Mesothelial cell of epicardium (in vitro differentiated cells): ENCODE measurements around the gene HPSE2. TPM values are rescaled to one million over a fixed set of nuclear protein-coding genes. Genes with fewer than 3 reads are reported as not detected.

Experiments
- DNase-seq, 2 experiments: peaks; one replicate each; pipeline ENCODE4 v3.0.0; 2021; ENCODE audit warnings: low spot score in 2 of 2; ENCODE audit not compliant: unreplicated experiment in 2 of 2
- H3K27ac Mint-ChIP-seq: 2 replicates; pipeline ENCODE4 v1.8.0; 2021; ENCODE audit warnings: mixed read lengths
- H3K27me3 Mint-ChIP-seq: 2 replicates; pipeline ENCODE4 v1.8.0; 2021; ENCODE audit warnings: low read depth, mixed read lengths
- H3K36me3 Mint-ChIP-seq: 2 replicates; pipeline ENCODE4 v1.8.0; 2021; ENCODE audit warnings: mixed read lengths
- H3K4me1 Mint-ChIP-seq: 2 replicates; pipeline ENCODE4 v1.8.0; 2021; ENCODE audit warnings: mixed read lengths
- H3K4me3 Mint-ChIP-seq: 2 replicates; pipeline ENCODE4 v1.8.0; 2021; ENCODE audit warnings: mild to moderate bottlenecking, moderate library complexity, mixed read lengths
- H3K9me3 Mint-ChIP-seq: 2 replicates; pipeline ENCODE4 v1.8.0; 2021; ENCODE audit warnings: mixed read lengths
- total RNA-seq: library from RNA; stranded (reverse); gene quantifications from 3 replicates; pipeline ENCODE4 v1.2.1, GENCODE V29; 2021
- TF ChIP-seq, protein P1 (sequence below): fragments of 200-600 bp; sonication (generic); IDR thresholded peaks from one replicate; pipeline ENCODE4 v1.5.0; 2021; ENCODE audit warnings: antibody characterized with exemption; ENCODE audit not compliant: unreplicated experiment

The HPSE2 gene
- total RNA-seq, 1 donor from 2014 or later = 2.3 TPM

DNA sequence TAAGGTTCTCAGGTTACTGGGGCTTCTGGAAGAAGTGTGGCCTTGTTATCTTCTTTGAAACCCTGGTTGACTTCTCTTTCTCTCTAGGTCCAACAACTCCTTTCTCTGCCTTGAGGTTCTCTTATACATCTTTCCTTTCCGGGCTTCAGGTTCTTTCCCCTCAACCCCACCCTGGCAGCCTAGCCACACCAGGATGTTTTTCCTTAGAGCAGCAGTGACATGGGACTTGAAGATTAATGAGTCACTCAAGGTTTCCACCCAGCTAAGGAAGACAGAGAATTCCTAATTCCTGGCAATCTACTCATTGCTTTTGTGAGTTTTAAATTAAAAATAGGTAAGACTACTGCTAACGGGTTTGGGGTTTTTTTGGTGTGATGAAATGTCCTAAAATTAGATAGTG lies 667.1 kb downstream of the HPSE2 start:
- no peak overlapping the region for H3K4me3 Mint-ChIP-seq
- H3K36me3 Mint-ChIP-seq = no peaks in the 10 kb centered on the region
- peaks cover 10% of the 10 kb centered on the region for H3K4me1 Mint-ChIP-seq
- H3K27me3 Mint-ChIP-seq = no peaks in the 10 kb centered on the region
- H3K9me3 Mint-ChIP-seq = no peaks in the 10 kb centered on the region
- TF ChIP-seq, protein P1, sequence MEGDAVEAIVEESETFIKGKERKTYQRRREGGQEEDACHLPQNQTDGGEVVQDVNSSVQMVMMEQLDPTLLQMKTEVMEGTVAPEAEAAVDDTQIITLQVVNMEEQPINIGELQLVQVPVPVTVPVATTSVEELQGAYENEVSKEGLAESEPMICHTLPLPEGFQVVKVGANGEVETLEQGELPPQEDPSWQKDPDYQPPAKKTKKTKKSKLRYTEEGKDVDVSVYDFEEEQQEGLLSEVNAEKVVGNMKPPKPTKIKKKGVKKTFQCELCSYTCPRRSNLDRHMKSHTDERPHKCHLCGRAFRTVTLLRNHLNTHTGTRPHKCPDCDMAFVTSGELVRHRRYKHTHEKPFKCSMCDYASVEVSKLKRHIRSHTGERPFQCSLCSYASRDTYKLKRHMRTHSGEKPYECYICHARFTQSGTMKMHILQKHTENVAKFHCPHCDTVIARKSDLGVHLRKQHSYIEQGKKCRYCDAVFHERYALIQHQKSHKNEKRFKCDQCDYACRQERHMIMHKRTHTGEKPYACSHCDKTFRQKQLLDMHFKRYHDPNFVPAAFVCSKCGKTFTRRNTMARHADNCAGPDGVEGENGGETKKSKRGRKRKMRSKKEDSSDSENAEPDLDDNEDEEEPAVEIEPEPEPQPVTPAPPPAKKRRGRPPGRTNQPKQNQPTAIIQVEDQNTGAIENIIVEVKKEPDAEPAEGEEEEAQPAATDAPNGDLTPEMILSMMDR = no peak
- no peak for DNase-seq
- H3K27ac Mint-ChIP-seq = no peak overlapping the region

DNA sequence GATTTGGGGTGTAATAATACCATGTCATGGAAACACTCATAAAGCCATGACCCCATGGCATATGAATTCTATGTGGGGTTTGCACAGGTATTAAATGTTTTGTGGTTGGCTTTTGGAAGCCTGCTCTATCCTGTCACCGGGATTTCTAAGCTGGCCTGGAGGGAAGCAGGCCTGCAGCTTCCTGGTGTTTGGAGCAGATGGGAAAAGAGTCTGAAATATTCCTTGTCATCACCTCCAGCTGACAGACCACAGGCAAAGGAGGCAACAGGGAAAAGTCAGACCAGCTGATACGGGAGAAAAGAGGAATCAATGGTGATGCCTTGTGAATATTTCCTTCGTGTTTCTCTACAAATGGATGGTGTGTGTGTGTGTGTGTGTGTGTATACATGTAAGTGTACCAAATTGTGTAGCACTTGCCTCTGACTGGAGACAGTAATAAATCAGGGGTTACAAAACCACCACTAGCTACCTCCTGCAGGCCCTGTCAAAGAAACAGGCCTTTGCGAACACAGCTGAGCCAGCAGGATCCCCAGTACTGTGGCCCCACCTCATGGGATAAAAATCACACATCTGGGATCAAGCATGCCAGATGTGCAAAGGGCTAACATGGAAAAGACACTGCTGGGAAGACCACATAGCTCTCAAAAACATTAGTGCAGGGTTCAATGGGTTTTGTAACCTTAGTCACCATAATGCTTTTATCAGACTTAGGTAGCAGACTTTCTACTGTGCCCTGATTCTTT lies 668.1 kb downstream of the HPSE2 start:
- TF ChIP-seq, protein P1 = no peak
- Mint-ChIP-seq H3K27me3 (no peaks in the 10 kb centered on the region), H3K36me3 (no peaks in the 10 kb centered on the region), H3K4me3 (no peak overlapping the region), H3K4me1 (peaks cover 10% of the 10 kb centered on the region), H3K27ac (no peak overlapping the region), H3K9me3 (no peaks in the 10 kb centered on the region)
- DNase-seq = no peak

DNA sequence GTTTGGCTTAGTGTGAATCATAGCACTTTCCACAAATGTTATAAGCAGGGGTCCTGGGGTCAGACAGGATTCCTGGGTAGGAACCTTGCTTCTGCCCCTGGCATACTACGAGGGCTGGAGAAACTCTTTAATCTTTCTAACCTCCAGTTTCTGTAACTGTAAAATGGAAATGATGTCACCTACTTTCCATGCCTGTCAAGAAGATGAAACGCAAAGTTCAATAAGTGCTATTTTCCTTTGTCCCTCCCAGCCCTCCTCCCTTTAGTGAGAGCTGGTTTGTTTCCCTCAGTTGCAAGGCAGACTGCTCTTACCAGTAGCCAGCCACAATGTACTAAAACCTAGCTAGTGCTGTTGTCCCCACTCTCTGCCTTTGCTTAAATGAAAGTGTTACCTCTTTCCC lies 671.8 kb downstream of the HPSE2 start:
- Mint-ChIP-seq H3K9me3 (no peaks in the 10 kb centered on the region), H3K27ac (no peak overlapping the region), H3K36me3 (no peaks in the 10 kb centered on the region), H3K4me1 (peaks cover 6% of the 10 kb centered on the region), H3K4me3 (no peak overlapping the region), H3K27me3 (no peaks in the 10 kb centered on the region)
- DNase-seq = no peak
- TF ChIP-seq, protein P1 = no peak

DNA sequence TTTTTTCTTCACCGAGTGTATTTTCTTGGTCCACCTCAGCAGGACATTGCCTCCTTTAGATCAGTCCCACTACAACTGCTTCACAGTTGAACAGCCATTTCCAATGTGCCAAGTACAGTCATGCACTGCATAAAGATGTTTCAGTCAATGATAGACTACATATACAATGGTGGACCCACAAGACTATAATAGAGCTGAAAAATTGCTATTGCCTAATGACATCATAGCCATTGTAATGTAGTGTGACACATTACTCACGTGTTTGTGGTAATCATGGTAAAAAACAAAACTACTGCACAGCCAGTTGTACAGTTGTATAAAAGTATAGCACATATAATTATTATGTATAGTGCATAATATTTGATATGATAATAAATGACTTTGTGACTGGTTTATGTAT lies 675.1 kb downstream of the HPSE2 start:
- TF ChIP-seq, protein P1 = no peak
- no peak for DNase-seq
- H3K36me3 Mint-ChIP-seq = no peaks in the 10 kb centered on the region
- no peak overlapping the region for H3K27ac Mint-ChIP-seq
- peaks cover 12% of the 10 kb centered on the region for H3K4me1 Mint-ChIP-seq
- no peaks in the 10 kb centered on the region for H3K27me3 Mint-ChIP-seq
- H3K4me3 Mint-ChIP-seq = no peak overlapping the region
- no peaks in the 10 kb centered on the region for H3K9me3 Mint-ChIP-seq

DNA sequence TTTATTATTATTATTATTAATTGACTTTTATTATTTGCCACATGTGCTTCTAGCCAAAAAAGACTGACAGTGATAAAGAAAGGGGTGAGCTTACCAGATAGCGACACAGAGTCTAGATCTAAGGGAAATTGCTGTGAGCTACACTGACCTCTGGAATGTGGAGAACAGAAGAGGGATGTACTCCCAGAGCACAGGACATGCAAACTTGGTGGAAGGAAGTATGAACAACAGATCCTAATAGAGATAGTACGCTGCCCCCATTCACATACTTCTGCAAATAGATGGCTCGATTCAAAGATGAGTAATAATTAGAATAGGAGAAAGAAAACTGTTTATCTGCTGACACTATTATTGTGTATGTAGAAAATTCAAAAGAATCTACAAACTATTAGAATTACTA lies 679.6 kb downstream of the HPSE2 start:
- Mint-ChIP-seq H3K4me1 (peaks cover 10% of the 10 kb centered on the region), H3K27me3 (no peaks in the 10 kb centered on the region), H3K4me3 (no peak overlapping the region), H3K9me3 (no peaks in the 10 kb centered on the region), H3K36me3 (no peaks in the 10 kb centered on the region), H3K27ac (no peak overlapping the region)
- no peak for DNase-seq
- TF ChIP-seq, protein P1 = no peak
